Measurements from ENCODE around the gene NFS1.

Gene NFS1

GRCh38 chr20:35651958-35652357, 47.2 kb downstream of the NFS1 start:
- TF ChIP-seq, protein P1, sequence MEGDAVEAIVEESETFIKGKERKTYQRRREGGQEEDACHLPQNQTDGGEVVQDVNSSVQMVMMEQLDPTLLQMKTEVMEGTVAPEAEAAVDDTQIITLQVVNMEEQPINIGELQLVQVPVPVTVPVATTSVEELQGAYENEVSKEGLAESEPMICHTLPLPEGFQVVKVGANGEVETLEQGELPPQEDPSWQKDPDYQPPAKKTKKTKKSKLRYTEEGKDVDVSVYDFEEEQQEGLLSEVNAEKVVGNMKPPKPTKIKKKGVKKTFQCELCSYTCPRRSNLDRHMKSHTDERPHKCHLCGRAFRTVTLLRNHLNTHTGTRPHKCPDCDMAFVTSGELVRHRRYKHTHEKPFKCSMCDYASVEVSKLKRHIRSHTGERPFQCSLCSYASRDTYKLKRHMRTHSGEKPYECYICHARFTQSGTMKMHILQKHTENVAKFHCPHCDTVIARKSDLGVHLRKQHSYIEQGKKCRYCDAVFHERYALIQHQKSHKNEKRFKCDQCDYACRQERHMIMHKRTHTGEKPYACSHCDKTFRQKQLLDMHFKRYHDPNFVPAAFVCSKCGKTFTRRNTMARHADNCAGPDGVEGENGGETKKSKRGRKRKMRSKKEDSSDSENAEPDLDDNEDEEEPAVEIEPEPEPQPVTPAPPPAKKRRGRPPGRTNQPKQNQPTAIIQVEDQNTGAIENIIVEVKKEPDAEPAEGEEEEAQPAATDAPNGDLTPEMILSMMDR (IDR thresholded peaks at IDR 0.05; ENCODE audit: borderline replicate concordance, control extremely low read depth, extremely low read depth, insufficient read depth, missing control alignments): no peak
- in situ Hi-C loops (cut with MboI; ENCODE audit: low sequenced_read_pairs, unreplicated experiment): no loop called here
- DNase-seq (ENCODE audit: low spot score): no peak

GRCh38 chr20:35650632-35651031, 48.5 kb downstream of the NFS1 start:
- in situ Hi-C loops (cut with MboI; ENCODE audit: low sequenced_read_pairs, unreplicated experiment): no loop called here
- TF ChIP-seq, protein P1 (IDR thresholded peaks at IDR 0.05; ENCODE audit: borderline replicate concordance, control extremely low read depth, extremely low read depth, insufficient read depth, missing control alignments): no peak
- no peak for DNase-seq (ENCODE audit: low spot score)

- in situ Hi-C loops (cut with MboI; ENCODE audit: low sequenced_read_pairs, unreplicated experiment): no loop called here
- DNase-seq (ENCODE audit: low spot score): no peak
- TF ChIP-seq, protein P1 (IDR thresholded peaks at IDR 0.05; ENCODE audit: borderline replicate concordance, control extremely low read depth, extremely low read depth, insufficient read depth, missing control alignments): no peak
Observed at GRCh38 chr20:35648836-35649235, 50.3 kb downstream of the NFS1 start.

- DNase-seq (ENCODE audit: low spot score): no peak
- TF ChIP-seq, protein P1 (IDR thresholded peaks at IDR 0.05; ENCODE audit: borderline replicate concordance, control extremely low read depth, extremely low read depth, insufficient read depth, missing control alignments): no peak
- in situ Hi-C loops (cut with MboI; ENCODE audit: low sequenced_read_pairs, unreplicated experiment): no loop called here
Observed at GRCh38 chr20:35644806-35645205, 54.3 kb downstream of the NFS1 start.

DNA sequence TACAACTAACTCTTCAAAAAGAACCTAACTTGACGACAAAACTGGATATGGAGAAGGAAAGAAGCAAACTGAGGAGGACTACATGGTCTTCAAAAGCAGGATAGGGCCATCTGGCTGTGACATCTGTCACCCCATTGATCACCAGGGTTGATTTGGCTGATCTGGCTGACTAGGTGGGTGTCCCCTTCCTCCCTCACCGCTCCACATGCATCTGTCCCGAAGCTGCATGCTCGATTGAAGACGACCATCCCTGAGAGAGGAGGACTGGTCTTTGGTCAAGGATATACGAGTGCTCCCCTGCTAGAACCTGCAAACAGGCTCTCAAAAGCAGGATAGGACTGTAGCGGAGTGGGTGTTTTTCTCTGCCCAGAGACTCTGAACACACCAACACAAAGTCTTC, 56.1 kb downstream of the NFS1 start:
- DNase-seq (ENCODE audit: low spot score): no peak
- TF ChIP-seq, protein P1 (IDR thresholded peaks at IDR 0.05; ENCODE audit: borderline replicate concordance, control extremely low read depth, extremely low read depth, insufficient read depth, missing control alignments): no peak
- in situ Hi-C loops (cut with MboI; ENCODE audit: low sequenced_read_pairs, unreplicated experiment): no loop called here

DNA sequence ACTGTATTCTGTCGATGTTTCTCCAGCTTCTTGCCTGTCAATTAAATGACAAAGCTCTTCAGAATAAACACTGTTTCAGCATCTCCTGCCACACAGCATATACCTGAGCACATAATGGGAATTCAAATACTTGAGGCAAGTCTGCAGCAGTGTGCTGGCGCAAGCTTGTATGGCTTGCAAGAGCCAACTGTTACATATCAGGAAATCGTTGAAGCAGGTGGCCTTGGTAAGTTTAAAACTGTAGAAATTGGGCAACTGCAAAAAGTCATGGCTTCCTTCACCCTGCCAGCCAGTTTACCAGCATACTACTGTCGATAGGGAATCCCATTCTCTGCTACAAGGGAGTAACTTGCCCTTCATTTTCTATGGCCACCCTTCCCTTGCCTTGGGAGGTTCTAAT, 57.4 kb downstream of the NFS1 start:
- in situ Hi-C loops (cut with MboI; ENCODE audit: low sequenced_read_pairs, unreplicated experiment): no loop called here
- DNase-seq (ENCODE audit: low spot score): no peak

More for the DNA sequence above, 57.4 kb downstream of the NFS1 start:
- TF ChIP-seq, protein P1 (IDR thresholded peaks at IDR 0.05; ENCODE audit: borderline replicate concordance, control extremely low read depth, extremely low read depth, insufficient read depth, missing control alignments): no peak
